ENCODE measurements around the gene CDK5R1.

The CDK5R1 gene

DNA sequence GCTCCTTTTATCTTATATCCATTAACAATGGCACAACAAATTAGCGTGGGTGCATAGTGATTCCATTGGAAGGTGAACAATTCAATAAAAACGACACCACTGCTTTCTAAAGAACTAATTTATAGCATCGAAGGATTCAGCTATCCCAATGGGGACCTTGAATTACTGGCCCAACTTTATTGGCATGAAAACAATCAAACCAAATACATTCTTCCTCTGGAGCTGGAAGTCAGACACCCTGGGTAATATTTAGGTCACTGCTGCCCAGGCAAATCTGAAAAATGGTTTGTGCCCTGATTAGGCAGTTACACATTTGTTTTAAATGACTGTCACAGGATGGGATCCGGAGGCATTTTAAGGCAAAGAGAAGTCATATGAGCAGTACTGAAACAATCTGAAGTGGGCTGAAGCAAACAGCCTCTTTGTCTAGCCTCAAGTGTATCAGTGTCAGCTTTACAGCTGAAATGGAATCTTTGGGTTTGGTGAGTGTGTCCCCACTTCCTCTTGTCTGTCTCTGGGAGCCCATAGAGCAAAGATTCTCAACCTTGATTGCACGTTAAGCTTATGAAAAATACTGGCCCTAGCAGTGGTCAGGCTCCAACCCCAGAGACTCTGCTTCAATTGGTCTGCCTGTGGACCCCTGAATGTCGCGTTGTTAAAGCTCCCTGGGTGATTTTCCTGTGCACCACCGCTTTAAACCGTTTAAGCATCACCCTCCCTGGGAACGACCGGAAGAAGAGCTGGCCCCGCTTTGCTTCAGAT is 30.3 kb downstream of the CDK5R1 start:
- TF ChIP-seq, protein P1, sequence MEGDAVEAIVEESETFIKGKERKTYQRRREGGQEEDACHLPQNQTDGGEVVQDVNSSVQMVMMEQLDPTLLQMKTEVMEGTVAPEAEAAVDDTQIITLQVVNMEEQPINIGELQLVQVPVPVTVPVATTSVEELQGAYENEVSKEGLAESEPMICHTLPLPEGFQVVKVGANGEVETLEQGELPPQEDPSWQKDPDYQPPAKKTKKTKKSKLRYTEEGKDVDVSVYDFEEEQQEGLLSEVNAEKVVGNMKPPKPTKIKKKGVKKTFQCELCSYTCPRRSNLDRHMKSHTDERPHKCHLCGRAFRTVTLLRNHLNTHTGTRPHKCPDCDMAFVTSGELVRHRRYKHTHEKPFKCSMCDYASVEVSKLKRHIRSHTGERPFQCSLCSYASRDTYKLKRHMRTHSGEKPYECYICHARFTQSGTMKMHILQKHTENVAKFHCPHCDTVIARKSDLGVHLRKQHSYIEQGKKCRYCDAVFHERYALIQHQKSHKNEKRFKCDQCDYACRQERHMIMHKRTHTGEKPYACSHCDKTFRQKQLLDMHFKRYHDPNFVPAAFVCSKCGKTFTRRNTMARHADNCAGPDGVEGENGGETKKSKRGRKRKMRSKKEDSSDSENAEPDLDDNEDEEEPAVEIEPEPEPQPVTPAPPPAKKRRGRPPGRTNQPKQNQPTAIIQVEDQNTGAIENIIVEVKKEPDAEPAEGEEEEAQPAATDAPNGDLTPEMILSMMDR (IDR thresholded peaks at IDR 0.05; ENCODE audit: unreplicated experiment in 3 of 3), result no peak
- H3K4me3 Mint-ChIP-seq, result peak overlapping the region; percentile 11 to 59 (median 57)
- H3K27ac Mint-ChIP-seq, result peak overlapping the region; percentile 32 to 82 (median 58)
- H3K36me3 Mint-ChIP-seq (ENCODE audit: low read depth), result no peaks in the 10 kb centered on the region
- H3K4me1 Mint-ChIP-seq, result peaks cover 66% of the 10 kb centered on the region
- peaks cover 5% of the 10 kb centered on the region for H3K27me3 Mint-ChIP-seq (ENCODE audit: low read depth)
- H3K9me3 Mint-ChIP-seq, result no peaks in the 10 kb centered on the region

DNA sequence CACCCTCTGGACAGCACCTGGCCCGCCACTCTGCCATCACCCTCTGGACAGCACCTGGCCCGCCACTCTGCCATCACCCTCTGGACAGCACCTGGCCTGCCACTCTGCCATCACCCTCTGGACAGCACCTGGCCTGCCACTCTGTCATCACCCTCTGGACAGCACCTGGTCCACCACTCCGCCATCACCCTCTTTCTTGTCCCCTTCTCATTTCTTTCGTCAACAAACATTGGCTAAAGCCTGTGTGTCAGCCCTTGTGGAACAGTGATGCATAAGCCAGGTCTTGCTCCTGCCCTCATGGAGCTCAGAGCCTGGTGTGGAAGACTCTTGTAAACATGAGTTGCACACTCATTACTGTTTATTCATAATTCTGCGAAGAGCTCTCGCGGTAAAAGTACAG is 31.2 kb downstream of the CDK5R1 start:
- H3K36me3 Mint-ChIP-seq (ENCODE audit: low read depth), result no peaks in the 10 kb centered on the region
- TF ChIP-seq, protein P1 (IDR thresholded peaks at IDR 0.05; ENCODE audit: unreplicated experiment in 3 of 3), result no peak
- H3K27me3 Mint-ChIP-seq (ENCODE audit: low read depth), result peaks cover 5% of the 10 kb centered on the region
- H3K9me3 Mint-ChIP-seq, result no peaks in the 10 kb centered on the region
- peaks cover 66% of the 10 kb centered on the region for H3K4me1 Mint-ChIP-seq
- peak overlapping the region; percentile 52 to 78 (median 64) for H3K4me3 Mint-ChIP-seq
- H3K27ac Mint-ChIP-seq, result peak overlapping the region in 2 of 3 experiments; percentile 16 to 58

DNA sequence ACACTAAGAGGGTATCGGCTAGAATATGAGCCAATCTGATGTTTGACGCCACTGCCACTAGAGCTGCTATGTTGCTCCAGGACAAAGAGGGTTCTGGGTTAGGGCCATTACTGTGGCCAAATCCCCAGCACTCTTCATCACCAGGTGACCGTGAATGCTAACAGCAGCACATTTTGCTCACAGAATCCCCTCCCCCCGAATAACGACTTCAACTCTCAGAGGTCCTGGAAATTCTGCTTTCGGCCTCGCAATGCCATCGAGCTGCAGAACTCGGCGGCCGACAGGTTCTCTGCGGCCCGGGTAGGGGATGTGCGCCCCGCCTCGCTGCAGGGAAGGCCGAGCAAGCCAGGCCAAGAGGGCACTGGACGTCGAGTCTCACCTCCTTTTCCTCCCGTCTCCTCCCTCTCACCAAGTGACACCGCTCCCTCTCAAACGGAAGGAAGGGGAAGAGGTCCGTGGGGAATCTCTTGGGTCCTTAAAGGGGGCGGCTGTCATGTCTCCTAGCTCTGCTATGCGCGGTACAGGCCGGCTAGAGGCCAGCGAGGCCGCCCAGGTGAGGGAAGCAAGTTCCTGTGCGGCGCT is 31.9 kb downstream of the CDK5R1 start:
- TF ChIP-seq, protein P1 (IDR thresholded peaks at IDR 0.05; ENCODE audit: unreplicated experiment in 3 of 3), result no peak
- peaks cover 67% of the 10 kb centered on the region for H3K4me1 Mint-ChIP-seq
- peak overlapping the region; percentile 64 to 80 (median 78) for H3K4me3 Mint-ChIP-seq
- peak overlapping the region in 2 of 3 experiments; percentile 50 to 80 for H3K27ac Mint-ChIP-seq
- peaks cover 5% of the 10 kb centered on the region for H3K27me3 Mint-ChIP-seq (ENCODE audit: low read depth)
- H3K36me3 Mint-ChIP-seq (ENCODE audit: low read depth), result no peaks in the 10 kb centered on the region
- no peaks in the 10 kb centered on the region for H3K9me3 Mint-ChIP-seq

DNA sequence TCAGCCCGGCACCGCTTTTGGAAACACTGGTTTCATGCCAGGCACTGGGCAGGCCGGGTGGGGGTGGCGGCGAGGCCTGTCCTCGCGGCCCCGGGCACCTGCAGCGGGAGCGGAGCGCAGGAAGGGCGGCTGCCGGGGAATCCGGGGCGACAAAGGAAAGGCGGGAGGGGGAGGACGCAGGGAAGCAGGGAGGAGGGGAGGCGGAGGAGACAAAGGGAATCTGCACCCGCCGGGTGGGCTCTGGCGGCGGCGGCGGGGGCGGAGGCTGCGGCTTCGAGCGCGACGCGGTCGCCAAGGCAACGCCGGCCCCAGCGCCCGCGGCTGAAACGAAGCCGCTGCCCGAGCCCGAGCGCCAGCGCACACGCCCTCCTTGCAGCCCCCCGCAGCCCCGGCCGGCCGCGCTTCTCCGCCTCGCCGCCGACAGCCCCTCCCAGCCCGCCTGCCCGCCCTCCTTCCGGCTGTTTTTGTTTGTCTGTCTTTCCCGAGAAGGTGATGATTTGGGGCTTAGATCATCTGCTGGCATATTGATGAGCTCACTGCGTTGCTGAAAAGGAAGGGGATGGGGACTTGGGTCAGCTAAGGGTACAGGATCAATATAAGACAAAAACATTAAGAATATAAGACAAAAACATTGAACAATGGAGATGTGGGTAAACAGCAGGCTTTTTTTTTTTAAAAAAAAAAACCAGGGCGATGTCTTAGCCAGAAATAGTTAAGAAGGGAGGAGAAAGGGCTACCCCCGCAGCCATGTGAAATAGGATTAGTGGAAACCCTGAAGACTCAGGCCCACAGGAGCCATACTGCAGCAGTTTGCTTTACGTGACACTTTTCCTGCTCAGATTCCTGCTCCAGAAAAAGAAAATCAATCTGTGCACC is 32.7 kb downstream of the CDK5R1 start:
- TF ChIP-seq, protein P1 (IDR thresholded peaks at IDR 0.05; ENCODE audit: unreplicated experiment in 3 of 3), result no peak
- H3K4me1 Mint-ChIP-seq, result peaks cover 65% of the 10 kb centered on the region
- peak overlapping the region; percentile 77 to 93 (median 80) for H3K27ac Mint-ChIP-seq
- H3K9me3 Mint-ChIP-seq, result no peaks in the 10 kb centered on the region
- H3K4me3 Mint-ChIP-seq, result peak overlapping the region; percentile 78 to 88 (median 84)
- no peaks in the 10 kb centered on the region for H3K36me3 Mint-ChIP-seq (ENCODE audit: low read depth)
- H3K27me3 Mint-ChIP-seq (ENCODE audit: low read depth), result peaks cover 5% of the 10 kb centered on the region

DNA sequence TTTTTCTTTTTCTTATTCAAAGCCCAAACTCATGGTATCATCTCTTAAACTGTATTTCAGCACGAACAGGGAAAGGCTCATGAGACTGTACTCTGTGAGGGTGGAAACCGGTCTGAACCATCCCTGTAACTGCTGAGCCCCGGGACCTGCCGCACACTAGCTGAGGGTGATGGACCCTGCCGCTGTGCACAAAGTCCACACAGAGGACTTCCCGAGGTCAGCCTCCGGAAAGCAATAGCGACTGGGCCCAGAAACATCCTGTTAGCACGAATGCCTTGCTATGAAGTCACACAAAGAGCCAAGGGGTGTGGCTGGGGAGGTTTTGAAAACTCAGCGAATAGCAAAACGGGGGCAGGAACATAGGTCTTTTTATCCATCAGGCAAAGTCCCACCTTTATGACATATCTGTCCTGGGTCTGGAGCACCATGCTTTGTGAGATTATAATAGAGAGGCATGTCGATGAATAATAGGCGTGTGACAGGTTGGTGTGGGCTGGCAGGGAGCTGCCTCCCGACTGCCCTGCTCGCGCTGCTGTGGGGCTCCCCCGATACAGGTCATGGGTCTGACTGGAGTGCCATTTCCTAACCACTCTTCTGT is 33.4 kb downstream of the CDK5R1 start:
- peaks cover 62% of the 10 kb centered on the region for H3K4me1 Mint-ChIP-seq
- peak overlapping the region; percentile 75 to 88 (median 84) for H3K4me3 Mint-ChIP-seq
- H3K27ac Mint-ChIP-seq, result peak overlapping the region; percentile 77 to 93 (median 80)
- H3K9me3 Mint-ChIP-seq, result no peaks in the 10 kb centered on the region
- H3K36me3 Mint-ChIP-seq (ENCODE audit: low read depth), result no peaks in the 10 kb centered on the region
- TF ChIP-seq, protein P1 (IDR thresholded peaks at IDR 0.05; ENCODE audit: unreplicated experiment in 3 of 3), result no peak
- peaks cover 5% of the 10 kb centered on the region for H3K27me3 Mint-ChIP-seq (ENCODE audit: low read depth)
